HepG2 (cell line): ENCODE measurements around the gene CTDSP2. TPM values are rescaled to one million over a fixed set of nuclear protein-coding genes. Genes with fewer than 3 reads are reported as not detected.

ENCODE experiments used
- ATAC-seq: fragments of 200-7000 bp; cut with Tn5 transposase; 3 replicates; pipeline ENCODE4 v1.9.1; 2020; ENCODE audit warnings: mild to moderate bottlenecking, moderate library complexity
- BruUV-seq: library from RNA; stranded (reverse); fragments of 400-500 nt; replicated peaks from 2 replicates; lab custom pipeline; 2021; lab: Mats Ljungman, UMichigan
- CTCF ChIA-PET: fragments of 300-600 bp; formaldehyde crosslinking; extraction: SDS; loops from one replicate; lab custom pipeline; 2021; ENCODE audit warnings: low total read pairs, inconsistent platforms, low intra/inter-chr PET ratio; lab: Yijun Ruan, JAX
- POLR2A ChIA-PET: fragments of 350-600 bp; sonication (Branson Sonifier 250); formaldehyde crosslinking; loops from one replicate; lab custom pipeline; 2020; ENCODE audit warnings: antibody characterized with exemption, inconsistent platforms; lab: Yijun Ruan, JAX
- DNase-seq: peaks from one replicate; pipeline ENCODE4 v3.0.0-alpha.2; 2015; ENCODE audit warnings: low spot score
- FAIRE-seq: peaks from 3 replicates; lab custom pipeline; 2011; peaks lifted over from hg19 to GRCh38; lab: Jason Lieb, UNC
- H2AFZ ChIP-seq: one replicate; pipeline ENCODE4 v1.6.1; 2011; ENCODE audit warnings: low read length, inconsistent platforms
- H3K27ac ChIP-seq: fragments of 300-600 bp; 3 replicates; pipeline ENCODE4 v1.8.0; 2011; ENCODE audit warnings: mixed run types, mild to moderate bottlenecking, mixed read lengths, low read length, inconsistent platforms; ENCODE audit not compliant: insufficient read depth; ENCODE audit errors: extremely low read length
- H3K27me3 ChIP-seq, 2 experiments: fragments of 200-600 bp in 1 of 2; 2 replicates in 1 of 2; 3 replicates in 1 of 2; pipeline versions ENCODE4 v1.6.0 to v1.8.0; 2011; ENCODE audit warnings: low read length in 2 of 2, mild to moderate bottlenecking in 2 of 2, moderate library complexity in 2 of 2, inconsistent platforms in 1 of 2; ENCODE audit not compliant: insufficient read depth in 2 of 2, control insufficient read depth in 1 of 2
- H3K36me3 ChIP-seq, 2 experiments: fragments of 200-600 bp in 1 of 2; replicated peaks in 1 of 2; 2 replicates in 1 of 2; 3 replicates in 1 of 2; pipeline versions ENCODE4 v1.5.1 to v1.8.0; 2011; ENCODE audit warnings: low read length in 2 of 2, inconsistent platforms in 1 of 2; ENCODE audit not compliant: insufficient read depth in 2 of 2, control insufficient read depth in 1 of 2
- H3K4me1 ChIP-seq: 2 replicates; pipeline ENCODE4 v1.5.1; 2012; ENCODE audit warnings: low read length, inconsistent platforms; ENCODE audit not compliant: insufficient read depth
- H3K4me2 ChIP-seq: 2 replicates; pipeline ENCODE4 v1.6.0; 2011; ENCODE audit warnings: low read depth, low read length, inconsistent platforms
- H3K4me3 ChIP-seq, 3 experiments: fragments of 200-600 bp in 1 of 3; sonication (generic), shearing (Covaris generic) in 1 of 3; replicated peaks in 1 of 3; 2 replicates each; pipeline ENCODE4 v1.5.1; 2011 to 2016; ENCODE audit warnings: low read length in 3 of 3, inconsistent platforms in 2 of 3, low read depth in 2 of 3, mild to moderate bottlenecking in 2 of 3, control low read depth in 1 of 3, mixed read lengths in 1 of 3; ENCODE audit not compliant: insufficient read depth in 1 of 3
- H3K79me2 ChIP-seq: one replicate; pipeline ENCODE4 v1.6.1; 2011; ENCODE audit warnings: low read length, inconsistent platforms; ENCODE audit not compliant: insufficient read depth
- H3K9ac ChIP-seq: 2 replicates; pipeline ENCODE4 v1.6.0; 2011; ENCODE audit warnings: mild to moderate bottlenecking, low read depth, low read length, inconsistent platforms; ENCODE audit not compliant: insufficient read depth
- H3K9me3 ChIP-seq: 2 replicates; pipeline ENCODE4 v1.5.1; 2012; ENCODE audit warnings: mild to moderate bottlenecking, low read length
- H4K20me1 ChIP-seq: 2 replicates; pipeline ENCODE4 v1.6.0; 2011; ENCODE audit warnings: inconsistent platforms, mild to moderate bottlenecking, low read length, moderate library complexity; ENCODE audit not compliant: insufficient read depth
- AFF4 ChIP-seq: sonication (generic); formaldehyde crosslinking; IDR thresholded peaks from 2 replicates; pipeline ENCODE4 v1.4.0; 2020; ENCODE audit warnings: missing genetic modification reagents
- KAT7 ChIP-seq: IDR thresholded peaks from 2 replicates; pipeline ENCODE4 v1.6.1; 2018; ENCODE audit warnings: borderline replicate concordance, missing compliant biosample characterization
- KLF12 ChIP-seq: sonication (generic); formaldehyde crosslinking; IDR thresholded peaks from 2 replicates; pipeline ENCODE4 v1.4.0; 2020; ENCODE audit warnings: missing genetic modification reagents, borderline replicate concordance
- MAFG ChIP-seq: sonication (generic); formaldehyde crosslinking; IDR thresholded peaks from 2 replicates; pipeline ENCODE4 v1.5.1; 2020; ENCODE audit warnings: mild to moderate bottlenecking, missing genetic modification reagents
- NFYC ChIP-seq: IDR thresholded peaks from 2 replicates; pipeline ENCODE4 v1.6.1; 2016; ENCODE audit warnings: missing genetic modification reagents, missing compliant biosample characterization
- PHF5A ChIP-seq: IDR thresholded peaks from one replicate; pipeline ENCODE4 v1.6.1; 2018; ENCODE audit warnings: low read depth, missing genetic modification reagents; ENCODE audit not compliant: unreplicated experiment
- RFXAP ChIP-seq: sonication (generic); formaldehyde crosslinking; IDR thresholded peaks from 2 replicates; pipeline ENCODE4 v1.4.0; 2020; ENCODE audit warnings: missing genetic modification reagents, borderline replicate concordance
- ZBTB1 ChIP-seq: sonication (generic); formaldehyde crosslinking; IDR thresholded peaks from 2 replicates; pipeline ENCODE4 v1.4.0; 2020; ENCODE audit warnings: missing genetic modification reagents, borderline replicate concordance
- ZMAT5 ChIP-seq: sonication (generic); formaldehyde crosslinking; IDR thresholded peaks from 2 replicates; pipeline ENCODE4 v1.5.0; 2020; ENCODE audit warnings: mild to moderate bottlenecking, low read depth, missing genetic modification reagents, borderline replicate concordance
- ZNF292 ChIP-seq: sonication (generic); formaldehyde crosslinking; IDR thresholded peaks from 2 replicates; pipeline ENCODE4 v1.8.1; 2022; ENCODE audit warnings: mild to moderate bottlenecking, low read depth, missing genetic modification reagents, borderline replicate concordance
- ZNF296 ChIP-seq: sonication (generic); formaldehyde crosslinking; conservative IDR thresholded peaks from 2 replicates; pipeline ENCODE4 v1.5.0; 2020; ENCODE audit warnings: mild to moderate bottlenecking, missing genetic modification reagents
- ZNF343 ChIP-seq: sonication (generic); formaldehyde crosslinking; IDR thresholded peaks from 2 replicates; pipeline ENCODE4 v1.4.0; 2020; ENCODE audit warnings: mild to moderate bottlenecking, missing genetic modification reagents
- ZNF670 ChIP-seq: sonication (generic); formaldehyde crosslinking; IDR thresholded peaks from 2 replicates; pipeline ENCODE4 v1.8.0; 2022; ENCODE audit warnings: mild to moderate bottlenecking, missing genetic modification reagents, borderline replicate concordance
- ZNF724P ChIP-seq: sonication (generic); formaldehyde crosslinking; IDR thresholded peaks from 2 replicates; pipeline ENCODE4 v1.8.0; 2022; ENCODE audit warnings: missing genetic modification reagents, borderline replicate concordance
- ZNF768 ChIP-seq: sonication (generic); formaldehyde crosslinking; IDR thresholded peaks from 2 replicates; pipeline ENCODE4 v1.4.0; 2020; ENCODE audit warnings: missing genetic modification reagents
- ZNF772 ChIP-seq: sonication (generic); formaldehyde crosslinking; IDR thresholded peaks from 2 replicates; pipeline ENCODE4 v1.5.0; 2020; ENCODE audit warnings: mild to moderate bottlenecking, missing genetic modification reagents
- whole genome bisulfite sequencing: methylation state at CpG from one replicate; pipeline ENCODE4 v1.1.6; 2017; ENCODE audit warnings: low lambda C conversion rate; 5-methylcytosine and 5-hydroxymethylcytosine counted together
- in situ Hi-C: cut with HindIII; loops from 2 replicates; pipeline ENCODE4 v1.10.0; 2017; ENCODE audit warnings: low pct_unique_long_range_greater_than_20kb; ENCODE audit not compliant: extremely low pct_ligation_motif_present
- intact Hi-C: fragments of 100-400 bp; cut with micrococcal nuclease; formaldehyde crosslinking; loops from one replicate; pipeline ENCODE4 v1.10.0; 2022; ENCODE audit not compliant: unreplicated experiment
- polyA plus RNA-seq, 8 experiments: library from polyadenylated mRNA; depleted of rRNA in 3 of 8; stranded (reverse) in 7 of 8; unstranded in 1 of 8; fragments of >200 nt; fragmentation: Illumina TruSeq in 4 of 8; extraction: Trizol in 4 of 8; gene quantifications; 2 replicates each; pipeline versions ENCODE4 v1.2.1 to v1.2.3, GENCODE V29; 2011 to 2016; ENCODE audit warnings: low read depth in 4 of 8, missing spikeins in 1 of 8, mixed read lengths in 1 of 8; ENCODE audit not compliant: insufficient read depth in 1 of 8
- total RNA-seq, 5 experiments: library from RNA; depleted of rRNA; stranded (reverse); fragments of >200 nt; fragmentation: Illumina TruSeq; extraction: Trizol; gene quantifications; 2 replicates each; pipeline ENCODE4 v1.2.3, GENCODE V29; 2016; ENCODE audit warnings: low read depth in 1 of 5

CTDSP2 gene
- total and polyA plus RNA-seq, 2 of the 13 experiments (the other 11 are each of a cell fraction or from before 2014, with no cell fraction given) = 38.1 to 82.5 TPM

- Histone ChIP-seq H3K4me3 (no peak overlapping the region), H3K27ac (no peak overlapping the region), H3K27me3 (no peaks in the 10 kb centered on the region), H3K4me2 (no peak overlapping the region), H2AFZ (no peak overlapping the region), H3K4me1 (peaks cover 28% of the 10 kb centered on the region), H4K20me1 (peaks cover 21% of the 10 kb centered on the region), H3K36me3 (peaks cover 41 to 66% of the 10 kb centered on the region in 2 experiments), H3K79me2 (peaks cover under 1% of the 10 kb centered on the region), H3K9me3 (no peaks in the 10 kb centered on the region), H3K9ac (no peak overlapping the region)
- BruUV-seq = no TSS peak
- TF ChIP-seq NFYC (no peak), ZNF724P (CRISPR knock-in tag) (no peak), ZNF768 (CRISPR knock-in tag) (no peak), ZNF670 (no peak), AFF4 (CRISPR knock-in tag) (no peak), RFXAP (no peak), ZNF343 (no peak), ZNF292 (no peak), ZNF772 (CRISPR knock-in tag) (no peak), KLF12 (no peak), KAT7 (no peak), MAFG (no peak), PHF5A (no peak), ZNF296 (CRISPR knock-in tag) (no peak), ZBTB1 (CRISPR knock-in tag) (no peak), ZMAT5 (CRISPR knock-in tag) (no peak)
- POLR2A ChIA-PET = no interaction called here
- CTCF ChIA-PET = no interaction called here
- no peak for DNase-seq
- ATAC-seq = no peak
- FAIRE-seq = no peak
- in situ Hi-C loops = no loop called here
- WGBS = 98% methylated on average over 17 of the region's 18 CpGs
- intact Hi-C loops = no loop called here
Observed at GRCh38 chr12:57823908-57824640, 22.5 kb downstream of the CTDSP2 start.
